Measurements from ENCODE around the gene XPA.

DNA sequence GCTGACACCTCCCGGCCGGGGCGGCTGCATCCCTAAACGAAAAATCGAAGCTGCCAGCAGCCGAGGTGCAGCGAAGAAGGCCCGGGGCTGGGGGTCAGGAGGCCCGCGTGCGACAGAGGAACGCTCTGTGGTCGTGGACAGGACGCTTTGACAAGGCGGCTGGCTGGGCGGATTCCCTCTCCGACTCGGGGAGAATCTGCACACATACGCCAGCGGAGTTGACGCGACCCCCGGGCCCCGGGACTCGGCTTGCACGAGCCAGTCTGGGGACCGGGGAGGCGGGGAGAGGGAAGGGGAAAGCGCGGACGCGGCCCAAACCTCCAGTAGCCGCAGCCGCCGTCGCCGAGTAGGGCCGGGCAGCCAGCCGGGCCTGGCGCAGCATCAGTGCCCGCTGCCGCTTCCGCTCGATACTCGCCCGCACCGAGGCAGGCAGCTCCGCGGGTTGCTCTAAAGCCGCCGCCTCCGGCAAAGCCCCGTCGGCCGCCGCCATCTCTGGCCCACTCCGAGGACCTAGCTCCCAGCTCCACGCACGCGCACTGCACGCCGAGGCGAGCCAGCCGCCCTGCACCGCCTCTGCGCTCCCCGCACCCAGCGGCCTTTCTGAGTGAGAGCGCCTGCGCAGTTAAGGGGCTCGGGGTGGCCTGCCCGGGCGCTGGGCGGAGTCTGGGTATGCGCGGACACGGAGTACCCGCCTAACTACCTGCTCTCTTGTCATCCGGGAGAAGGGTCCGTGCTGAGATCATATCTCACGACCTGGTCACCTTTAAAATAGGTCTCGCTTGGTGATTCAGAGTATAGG, at the start of gene XPA:
- TF ChIP-seq, protein P1, sequence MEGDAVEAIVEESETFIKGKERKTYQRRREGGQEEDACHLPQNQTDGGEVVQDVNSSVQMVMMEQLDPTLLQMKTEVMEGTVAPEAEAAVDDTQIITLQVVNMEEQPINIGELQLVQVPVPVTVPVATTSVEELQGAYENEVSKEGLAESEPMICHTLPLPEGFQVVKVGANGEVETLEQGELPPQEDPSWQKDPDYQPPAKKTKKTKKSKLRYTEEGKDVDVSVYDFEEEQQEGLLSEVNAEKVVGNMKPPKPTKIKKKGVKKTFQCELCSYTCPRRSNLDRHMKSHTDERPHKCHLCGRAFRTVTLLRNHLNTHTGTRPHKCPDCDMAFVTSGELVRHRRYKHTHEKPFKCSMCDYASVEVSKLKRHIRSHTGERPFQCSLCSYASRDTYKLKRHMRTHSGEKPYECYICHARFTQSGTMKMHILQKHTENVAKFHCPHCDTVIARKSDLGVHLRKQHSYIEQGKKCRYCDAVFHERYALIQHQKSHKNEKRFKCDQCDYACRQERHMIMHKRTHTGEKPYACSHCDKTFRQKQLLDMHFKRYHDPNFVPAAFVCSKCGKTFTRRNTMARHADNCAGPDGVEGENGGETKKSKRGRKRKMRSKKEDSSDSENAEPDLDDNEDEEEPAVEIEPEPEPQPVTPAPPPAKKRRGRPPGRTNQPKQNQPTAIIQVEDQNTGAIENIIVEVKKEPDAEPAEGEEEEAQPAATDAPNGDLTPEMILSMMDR (IDR thresholded peaks at IDR 0.05; ENCODE audit: insufficient read depth, low read length, poor library complexity, severe bottlenecking) = no peak
- TF ChIP-seq EZH2phosphoT487 (conservative IDR thresholded peaks at IDR 0.05; ENCODE audit: low read length) = no peak
